ENCODE measurements around the gene E4F1. TPM values are rescaled to one million over a fixed set of nuclear protein-coding genes. Genes with fewer than 3 reads are reported as not detected.

E4F1 gene
- total RNA-seq, 1 experiment from 2014 or later = 41.6 TPM

DNA sequence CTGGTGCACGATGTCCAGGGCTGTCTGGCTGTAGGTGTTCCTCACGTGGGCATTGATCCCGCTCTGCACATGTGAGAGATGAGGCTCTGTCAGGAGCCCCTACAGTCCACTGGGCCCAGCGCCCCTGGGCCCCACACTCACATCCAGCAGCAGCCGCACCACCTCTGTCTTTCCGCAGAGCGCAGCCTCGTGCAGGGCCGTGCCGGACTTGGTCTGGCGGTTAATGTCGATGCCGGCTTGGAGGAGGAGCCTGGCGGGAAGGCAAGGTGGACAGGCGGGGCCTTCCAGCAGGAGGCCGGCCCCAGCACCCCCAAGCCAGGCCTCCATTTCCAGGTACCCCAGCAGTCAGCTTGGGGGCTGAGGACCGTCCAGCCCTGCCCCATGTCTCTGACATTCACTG, 36.2 kb upstream of the E4F1 start:
- TF ChIP-seq EZH2 (IDR thresholded peaks at IDR 0.05; ENCODE audit: borderline replicate concordance, low read depth, low read length, poor library complexity, severe bottlenecking) (no peak), CTCF (conservative IDR thresholded peaks at IDR 0.05; ENCODE audit: low read depth, low read length) (no peak)
- intact Hi-C loops (cut with micrococcal nuclease; ENCODE audit: unreplicated experiment) = no loop called here

GRCh38 chr16:2188395-2188794, 35.0 kb upstream of the E4F1 start:
- no peaks in the 10 kb centered on the region for H3K4me1 ChIP-seq (ENCODE audit: insufficient read depth, low read length, poor library complexity, severe bottlenecking)
- ChIA-PET POLR2A (ENCODE audit: low non-redundant PET) (no interaction called here), CTCF (no interaction called here)
- no peaks in the 10 kb centered on the region for H3K36me3 ChIP-seq (ENCODE audit: insufficient read depth, low read length, poor library complexity, severe bottlenecking)
- BruUV-seq (replicated peaks) = no TSS peak
- no peaks in the 10 kb centered on the region for H3K27me3 ChIP-seq (replicated peaks; ENCODE audit: insufficient read depth, low read depth, low read length, poor library complexity)
- intact Hi-C loops (cut with micrococcal nuclease; ENCODE audit: unreplicated experiment) = no loop called here
- no peak overlapping the region for H3K27ac ChIP-seq (ENCODE audit: low read depth, low read length, poor library complexity, severe bottlenecking)
- H3K4me3 ChIP-seq (ENCODE audit: low read depth, low read length, poor library complexity, severe bottlenecking) = no peak overlapping the region
- H3K9me3 ChIP-seq (ENCODE audit: low read depth, low read length, poor library complexity, severe bottlenecking) = no peaks in the 10 kb centered on the region
- DNase-seq (ENCODE audit: low spot score) = no peak
- TF ChIP-seq CTCF (conservative IDR thresholded peaks at IDR 0.05; ENCODE audit: low read depth, low read length) (no peak), EZH2 (IDR thresholded peaks at IDR 0.05; ENCODE audit: borderline replicate concordance, low read depth, low read length, poor library complexity, severe bottlenecking) (no peak)

More for the DNA sequence above, 36.2 kb upstream of the E4F1 start:
- Histone ChIP-seq H3K4me1 (ENCODE audit: insufficient read depth, low read length, poor library complexity, severe bottlenecking) (no peaks in the 10 kb centered on the region), H3K27me3 (replicated peaks; ENCODE audit: insufficient read depth, low read depth, low read length, poor library complexity) (no peaks in the 10 kb centered on the region), H3K9me3 (ENCODE audit: low read depth, low read length, poor library complexity, severe bottlenecking) (no peaks in the 10 kb centered on the region), H3K27ac (ENCODE audit: low read depth, low read length, poor library complexity, severe bottlenecking) (no peak overlapping the region), H3K36me3 (ENCODE audit: insufficient read depth, low read length, poor library complexity, severe bottlenecking) (no peaks in the 10 kb centered on the region), H3K4me3 (ENCODE audit: low read depth, low read length, poor library complexity, severe bottlenecking) (no peak overlapping the region)
- no TSS peak for BruUV-seq (replicated peaks)
- POLR2A ChIA-PET (ENCODE audit: low non-redundant PET) = no interaction called here
- CTCF ChIA-PET = no interaction called here
- no peak for DNase-seq (ENCODE audit: low spot score)

GRCh38 chr16:2189252-2189893, 34.0 kb upstream of the E4F1 start:
- no peak overlapping the region for H3K27ac ChIP-seq (ENCODE audit: low read depth, low read length, poor library complexity, severe bottlenecking)
- H3K36me3 ChIP-seq (ENCODE audit: insufficient read depth, low read length, poor library complexity, severe bottlenecking) = no peaks in the 10 kb centered on the region
- POLR2A ChIA-PET (ENCODE audit: low non-redundant PET) = no interaction called here
- no peaks in the 10 kb centered on the region for H3K4me1 ChIP-seq (ENCODE audit: insufficient read depth, low read length, poor library complexity, severe bottlenecking)
- intact Hi-C loops (cut with micrococcal nuclease; ENCODE audit: unreplicated experiment) = no loop called here
- TF ChIP-seq EZH2 (IDR thresholded peaks at IDR 0.05; ENCODE audit: borderline replicate concordance, low read depth, low read length, poor library complexity, severe bottlenecking) = no peak
- TF ChIP-seq CTCF (conservative IDR thresholded peaks at IDR 0.05; ENCODE audit: low read depth, low read length) = no peak
- CTCF ChIA-PET = interaction anchor here (0.6 kb wide), 1 partner anchor 9 kb away, joined by 3 read pairs; no protein-coding TSS in a partner anchor
- no TSS peak for BruUV-seq (replicated peaks)
- no peak overlapping the region for H3K4me3 ChIP-seq (ENCODE audit: low read depth, low read length, poor library complexity, severe bottlenecking)
- no peaks in the 10 kb centered on the region for H3K9me3 ChIP-seq (ENCODE audit: low read depth, low read length, poor library complexity, severe bottlenecking)
- no peak for DNase-seq (ENCODE audit: low spot score)
- H3K27me3 ChIP-seq (replicated peaks; ENCODE audit: insufficient read depth, low read depth, low read length, poor library complexity) = no peaks in the 10 kb centered on the region
